ENCODE measurements around the gene LCE6A.

Gene LCE6A

GRCh38 chr1:152876827-152877226, 34.2 kb downstream of the LCE6A start:
- no peak for DNase-seq (ENCODE audit: low read depth)

GRCh38 chr1:152878042-152878441, 35.4 kb downstream of the LCE6A start, which contains the start of gene SMCP:
SMCP (plus strand) TSS chr1:152878322; CDS start chr1:152884423, 6,101 bp downstream.
- DNase-seq (ENCODE audit: low read depth): no peak

GRCh38 chr1:152879559-152880198, 37.0 kb downstream of the LCE6A start:
- DNase-seq (ENCODE audit: low read depth): no peak

GRCh38 chr1:152880316-152880715, 37.7 kb downstream of the LCE6A start:
- DNase-seq (ENCODE audit: low read depth): no peak

GRCh38 chr1:152880907-152881306, 38.3 kb downstream of the LCE6A start:
- DNase-seq (ENCODE audit: low read depth): no peak

GRCh38 chr1:152884085-152884484, 41.4 kb downstream of the LCE6A start:
- no peak for DNase-seq (ENCODE audit: low read depth)

GRCh38 chr1:152884506-152884905, 41.9 kb downstream of the LCE6A start:
- no peak for DNase-seq (ENCODE audit: low read depth)

- no peak for DNase-seq (ENCODE audit: low read depth)
Observed at GRCh38 chr1:152884966-152885624, 42.4 kb downstream of the LCE6A start.

- DNase-seq (ENCODE audit: low read depth): no peak
Observed at GRCh38 chr1:152886085-152886484, 43.4 kb downstream of the LCE6A start.

- DNase-seq (ENCODE audit: low read depth): no peak
Observed at GRCh38 chr1:152886758-152887409, 44.2 kb downstream of the LCE6A start.

GRCh38 chr1:152888126-152888525, 45.5 kb downstream of the LCE6A start:
- DNase-seq (ENCODE audit: low read depth): no peak
